ENCODE data around the gene ADISSP. TPM values are rescaled to one million over a fixed set of nuclear protein-coding genes. Genes with fewer than 3 reads are reported as not detected.

ADISSP gene
- total RNA-seq, 1 donor from 2014 or later, result 48.4 TPM

GRCh38 chr20:3716195-3716834 is 51.2 kb downstream of the ADISSP start:
- intact Hi-C loops (cut with DNase I), result no loop called here
- peak; percentile 12 to 56 (median 28) for TF ChIP-seq CTCF (IDR thresholded peaks at IDR 0.05)

GRCh38 chr20:3714092-3714491 is 53.5 kb downstream of the ADISSP start:
- H3K27me3 ChIP-seq, result no peaks in the 10 kb centered on the region
- H3K27ac ChIP-seq, result no peak overlapping the region
- H3K4me3 ChIP-seq, result no peak overlapping the region
- TF ChIP-seq CTCF (IDR thresholded peaks at IDR 0.05), result no peak
- no peaks in the 10 kb centered on the region for H3K9me3 ChIP-seq
- intact Hi-C loops (cut with DNase I), result no loop called here
- H3K36me3 ChIP-seq, result no peaks in the 10 kb centered on the region
- DNase-seq (ENCODE audit: low spot score in 2 of 2), result no peak
- no peaks in the 10 kb centered on the region for H3K4me1 ChIP-seq

More at GRCh38 chr20:3716195-3716834, 51.2 kb downstream of the ADISSP start:
- no peaks in the 10 kb centered on the region for H3K36me3 ChIP-seq
- H3K9me3 ChIP-seq, result no peaks in the 10 kb centered on the region
- H3K4me1 ChIP-seq, result no peaks in the 10 kb centered on the region
- H3K4me3 ChIP-seq, result no peak overlapping the region
- no peaks in the 10 kb centered on the region for H3K27me3 ChIP-seq
- H3K27ac ChIP-seq, result no peak overlapping the region
- no peak for DNase-seq (ENCODE audit: low spot score in 2 of 2)

- intact Hi-C loops (cut with DNase I), result no loop called here
- no peaks in the 10 kb centered on the region for H3K36me3 ChIP-seq
- DNase-seq (ENCODE audit: low spot score in 2 of 2), result peak; percentile 46 to 77
- H3K9me3 ChIP-seq, result no peaks in the 10 kb centered on the region
- no peak for TF ChIP-seq CTCF (IDR thresholded peaks at IDR 0.05)
- H3K4me1 ChIP-seq, result peaks cover 2 to 3% of the 10 kb centered on the region in 2 donors
- H3K4me3 ChIP-seq, result peak within 1 kb of the TSS in 1 of 2 donors; percentile 23
- H3K27me3 ChIP-seq, result no peaks in the 10 kb centered on the region
- no peak within 1 kb of the TSS for H3K27ac ChIP-seq
These were observed 55.2 kb downstream of the ADISSP start, which contains the start of gene SIGLEC1 for GRCh38 chr20:3712279-3712873. TSS of gene SIGLEC1 (minus strand) at chr20:3712600. CDS start at chr20:3707128, 5,472 bp downstream.

- no peaks in the 10 kb centered on the region for H3K27me3 ChIP-seq
- peak overlapping the region in 1 of 2 donors; percentile 23 for H3K4me3 ChIP-seq
- intact Hi-C loops (cut with DNase I), result loop anchor here (1.0 kb wide), 1 partner anchor 35 kb away; no protein-coding TSS in a partner anchor
- H3K9me3 ChIP-seq, result no peaks in the 10 kb centered on the region
- DNase-seq (ENCODE audit: low spot score in 2 of 2), result no peak
- H3K36me3 ChIP-seq, result no peaks in the 10 kb centered on the region
- TF ChIP-seq CTCF (IDR thresholded peaks at IDR 0.05), result no peak
- no peak overlapping the region for H3K27ac ChIP-seq
- H3K4me1 ChIP-seq, result peaks cover 4 to 5% of the 10 kb centered on the region in 2 donors
These were observed 56.0 kb downstream of the ADISSP start for GRCh38 chr20:3711484-3711941.

- intact Hi-C loops (cut with DNase I), result loop anchor here (1.0 kb wide), 1 partner anchor 35 kb away; no protein-coding TSS in a partner anchor
- peaks cover 4 to 5% of the 10 kb centered on the region in 2 donors for H3K4me1 ChIP-seq
- peak in 1 of 2 donors; percentile 87 for DNase-seq (ENCODE audit: low spot score in 2 of 2)
- H3K27me3 ChIP-seq, result no peaks in the 10 kb centered on the region
- H3K4me3 ChIP-seq, result peak overlapping the region in 1 of 2 donors; percentile 23
- TF ChIP-seq CTCF (IDR thresholded peaks at IDR 0.05), result peak; percentile 94 to 98 (median 95)
- H3K36me3 ChIP-seq, result no peaks in the 10 kb centered on the region
- H3K9me3 ChIP-seq, result no peaks in the 10 kb centered on the region
- H3K27ac ChIP-seq, result no peak overlapping the region
These were observed 56.7 kb downstream of the ADISSP start for GRCh38 chr20:3710703-3711483.
